Endothelial cell of umbilical vein (primary cell): ENCODE measurements around the gene CSRP2.

Experiments
- CTCF ChIP-seq, 2 donors: IDR thresholded peaks; 1 replicate in 1 of 2; 2 replicates in 1 of 2; pipeline ENCODE4 v1.5.1; 2011; ENCODE audit warnings: low read length in 2 of 2, mild to moderate bottlenecking in 2 of 2, moderate library complexity in 2 of 2, control low read depth in 1 of 2, inconsistent platforms in 1 of 2, low read depth in 1 of 2; ENCODE audit not compliant: insufficient read depth in 1 of 2; ENCODE audit errors: extremely low read depth in 1 of 2
- EZH2 ChIP-seq: IDR thresholded peaks from 2 replicates; pipeline ENCODE4 v1.6.1; 2012; ENCODE audit warnings: borderline replicate concordance, low read depth, mild to moderate bottlenecking, moderate library complexity, low read length, inconsistent platforms; ENCODE audit not compliant: severe bottlenecking
- MAX ChIP-seq: IDR thresholded peaks from 2 replicates; pipeline ENCODE4 v1.6.1; 2011; ENCODE audit not compliant: insufficient read depth, insufficient read length
- MYC ChIP-seq: IDR thresholded peaks from one replicate; pipeline ENCODE4 v1.6.1; 2011; ENCODE audit warnings: mild to moderate bottlenecking, low read depth, low read length

DNA sequence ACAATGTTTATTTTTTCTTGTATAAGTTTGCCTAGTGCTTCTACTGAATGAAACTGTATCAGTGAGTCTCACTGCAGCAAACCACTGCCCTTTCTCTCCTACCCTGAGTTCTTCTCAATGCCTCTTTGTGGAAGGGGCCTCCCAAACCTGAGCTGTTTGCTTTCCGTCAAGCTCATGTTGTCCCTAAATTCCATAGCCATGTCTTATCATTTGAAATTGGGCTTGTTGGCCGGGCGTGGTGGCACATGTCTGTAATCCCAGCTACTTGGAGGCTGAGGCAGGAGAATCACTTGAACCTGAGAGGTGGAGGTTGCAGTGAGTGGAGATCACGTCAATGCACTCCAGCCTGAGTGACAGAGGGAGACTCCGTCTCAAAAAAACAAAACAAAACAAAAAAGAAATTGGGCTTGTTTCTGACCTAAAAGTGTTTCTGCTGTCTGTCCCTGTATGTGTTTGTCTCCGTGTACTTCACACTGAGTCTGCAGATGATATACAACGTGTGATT lies 1.8 kb upstream of the CSRP2 start:
- no peak for TF ChIP-seq MAX
- no peak for TF ChIP-seq MYC
- no peak for TF ChIP-seq CTCF (IDR thresholded peaks at IDR 0.05; ENCODE audit: extremely low read depth in 1 of 2, insufficient read depth in 1 of 2, low read depth in 1 of 2, low read length in 2 of 2)
- TF ChIP-seq EZH2 = no peak
